GOT3 (cell line): ENCODE data around the gene MZT2B.
"Not testable (repeated sequence)": the region's sequence is repeated elsewhere in the genome, so short reads cannot be mapped to it uniquely, and the experiment has no call there.

Source experiments
- DNase-seq: peaks from one replicate; lab custom pipeline; 2025; ENCODE audit warnings: mixed read lengths; lab: John Stamatoyannopoulos, UW

Gene MZT2B

DNA sequence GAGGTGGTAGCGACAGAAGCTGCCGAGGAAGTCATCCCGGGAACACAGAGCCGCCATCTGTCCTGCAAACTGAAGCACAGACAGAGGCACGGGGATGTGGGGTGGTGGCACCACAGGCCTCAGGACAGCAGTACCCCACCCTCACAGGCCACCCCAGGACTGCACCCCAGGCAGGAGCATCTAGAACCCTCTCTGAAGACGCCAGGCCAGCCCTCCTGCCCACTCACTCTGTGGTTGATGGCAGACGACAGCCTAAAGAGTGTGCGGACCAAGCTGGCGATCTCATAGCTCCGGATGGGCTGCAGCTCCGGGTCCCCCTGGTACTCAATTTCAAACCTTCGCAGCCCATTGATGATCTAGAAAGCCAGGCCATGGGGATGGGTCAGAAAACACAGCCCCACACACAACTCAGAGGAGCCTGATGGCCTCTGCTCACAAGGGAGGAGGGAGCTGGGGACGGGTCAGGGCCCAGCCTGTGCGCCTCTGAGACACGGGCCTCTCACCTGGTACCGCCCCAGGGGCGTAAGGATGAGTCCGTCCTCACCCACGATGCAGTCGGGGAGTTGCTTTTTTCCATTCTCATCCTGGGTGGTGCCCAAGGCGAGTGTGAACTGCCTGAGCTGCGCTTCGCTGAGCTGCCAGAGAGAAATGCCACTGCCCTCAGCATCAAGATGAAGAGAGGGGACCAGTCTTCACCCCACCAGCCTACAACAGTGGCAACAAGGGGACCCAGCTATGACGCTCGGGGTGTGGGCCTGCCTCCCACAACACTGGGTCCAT lies 29.1 kb upstream of the MZT2B start:
- no peak for DNase-seq

DNA sequence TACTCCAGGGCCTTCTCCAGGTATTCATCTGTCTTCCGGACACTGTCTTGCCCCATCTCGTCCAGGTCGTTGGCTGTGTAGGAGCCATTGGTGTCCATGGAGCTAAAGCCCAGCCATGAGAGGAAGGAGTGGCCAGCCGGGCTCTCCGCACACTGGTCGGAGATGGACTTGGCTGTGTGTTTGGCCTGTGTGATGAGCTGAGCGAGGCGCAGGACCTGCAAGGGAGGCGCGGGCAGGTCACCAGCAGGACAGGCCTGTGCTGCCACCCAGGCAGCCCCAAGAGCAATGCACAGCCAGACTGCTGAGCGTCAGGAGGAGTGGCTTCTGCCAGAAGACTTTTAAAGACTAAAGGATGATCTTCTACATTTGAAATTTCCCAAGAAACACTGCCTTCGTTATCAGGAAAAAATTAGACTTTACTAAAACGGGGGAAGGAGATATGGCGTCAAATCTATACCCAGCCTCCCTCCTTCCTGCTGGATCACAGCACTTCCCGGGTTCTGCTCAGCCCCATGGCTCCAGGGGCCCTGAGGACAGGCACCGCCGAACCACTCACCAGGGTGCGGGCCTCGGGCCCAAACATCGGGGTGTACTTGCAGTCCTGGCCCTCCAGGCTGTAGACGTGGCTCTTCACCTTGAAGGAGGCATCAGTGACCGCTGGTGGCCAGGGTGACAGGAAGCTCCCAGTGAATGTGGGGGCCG lies 28.2 kb upstream of the MZT2B start:
- DNase-seq = not testable (repeated sequence)

DNA sequence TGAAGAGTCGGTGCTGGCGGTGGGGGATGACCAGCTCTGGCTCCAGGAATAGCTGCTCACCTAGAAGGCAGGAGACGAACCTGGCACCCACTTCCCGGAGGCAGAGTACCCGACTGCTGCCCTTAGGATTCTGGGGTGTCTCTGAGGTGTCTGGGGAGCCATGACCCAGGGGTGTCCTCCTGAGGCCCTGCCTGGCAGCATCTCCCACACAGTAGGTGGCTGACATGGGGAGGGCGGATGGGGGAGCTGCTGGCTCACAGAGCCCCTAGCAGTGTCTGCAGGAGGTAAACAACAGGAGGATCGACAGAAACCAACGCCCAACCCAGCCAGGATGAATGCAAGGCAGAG lies 27.7 kb upstream of the MZT2B start:
- not testable (repeated sequence) for DNase-seq

GRCh38 chr2:130154773-130155765 lies 27.0 kb upstream of the MZT2B start:
- DNase-seq = no peak

- DNase-seq = not testable (repeated sequence)
Measured at GRCh38 chr2:130155956-130156623, 26.0 kb upstream of the MZT2B start.

- DNase-seq = no peak
Measured at GRCh38 chr2:130156624-130157004, 25.4 kb upstream of the MZT2B start.

DNA sequence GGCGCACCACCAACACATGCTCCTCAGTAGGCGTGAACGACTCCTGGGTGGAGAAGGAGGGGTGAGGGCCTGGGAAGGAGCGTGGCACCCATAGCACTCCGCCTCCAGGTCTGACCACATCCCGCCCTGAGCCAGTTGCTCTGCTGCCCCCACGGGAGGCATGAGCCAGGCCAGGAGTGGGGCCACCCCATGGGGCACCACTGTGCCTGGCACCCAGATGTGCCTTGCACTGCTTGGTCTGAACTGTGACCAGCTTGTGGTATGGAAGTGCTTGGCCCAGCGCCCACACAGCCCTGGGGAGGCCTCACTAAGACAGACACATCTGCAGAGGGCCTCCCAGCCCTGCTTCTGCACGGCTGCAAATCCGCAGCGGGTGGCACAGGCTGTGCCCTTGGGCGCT lies 24.7 kb upstream of the MZT2B start:
- not testable (repeated sequence) for DNase-seq

DNA sequence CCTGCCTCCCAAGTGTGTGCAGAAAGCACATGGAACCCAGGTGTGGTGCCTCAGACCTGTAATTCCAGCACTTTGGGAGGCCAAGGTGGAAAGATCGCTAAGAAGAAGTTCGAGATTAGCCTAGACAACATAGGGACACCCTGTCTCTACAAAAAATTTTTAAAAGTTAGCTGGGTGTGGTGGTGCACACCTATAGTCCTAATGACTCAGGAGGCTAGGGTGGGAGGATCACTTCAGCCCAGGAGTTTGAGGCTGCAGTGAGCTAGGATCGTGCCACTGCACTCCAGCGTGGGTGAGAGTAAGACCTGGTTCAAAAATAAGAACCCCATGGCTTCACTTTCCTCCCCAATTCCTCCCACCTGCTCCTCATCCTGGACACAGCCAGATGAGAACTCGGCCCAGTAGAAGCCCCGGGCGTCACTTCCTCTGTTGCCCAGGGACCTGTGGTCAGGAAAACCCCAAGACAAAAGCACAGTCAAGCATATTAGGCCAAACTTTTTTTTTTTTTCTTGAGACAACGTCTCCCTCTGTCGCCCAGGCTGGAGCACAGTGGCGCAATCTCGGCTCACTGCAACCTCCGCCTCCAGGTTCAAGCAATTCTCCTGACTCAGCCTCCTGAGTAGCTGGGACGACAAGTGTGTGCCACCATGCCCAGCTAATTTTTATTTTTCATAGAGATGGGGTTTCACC lies 24.1 kb upstream of the MZT2B start:
- DNase-seq = not testable (repeated sequence)

DNA sequence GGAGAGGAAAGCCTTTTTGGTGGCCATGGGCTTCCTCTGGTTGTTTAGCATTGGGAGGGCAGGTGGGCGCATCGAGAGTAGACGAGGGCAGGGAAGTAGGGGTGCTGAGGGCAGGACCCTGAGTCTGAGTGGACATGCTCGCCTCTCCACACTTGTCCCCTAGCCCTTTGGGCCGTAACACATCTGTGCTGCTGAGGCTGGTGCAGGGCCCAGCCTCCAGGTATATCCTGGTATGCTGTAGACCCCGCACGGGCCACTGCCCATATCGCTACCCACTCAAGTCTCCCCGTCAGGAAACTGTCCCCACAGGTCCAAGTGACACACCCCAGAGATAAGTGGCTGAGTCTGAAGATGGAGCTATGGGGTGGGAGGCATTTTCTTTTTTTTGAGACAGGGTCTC lies 23.4 kb upstream of the MZT2B start:
- DNase-seq = no peak

DNA sequence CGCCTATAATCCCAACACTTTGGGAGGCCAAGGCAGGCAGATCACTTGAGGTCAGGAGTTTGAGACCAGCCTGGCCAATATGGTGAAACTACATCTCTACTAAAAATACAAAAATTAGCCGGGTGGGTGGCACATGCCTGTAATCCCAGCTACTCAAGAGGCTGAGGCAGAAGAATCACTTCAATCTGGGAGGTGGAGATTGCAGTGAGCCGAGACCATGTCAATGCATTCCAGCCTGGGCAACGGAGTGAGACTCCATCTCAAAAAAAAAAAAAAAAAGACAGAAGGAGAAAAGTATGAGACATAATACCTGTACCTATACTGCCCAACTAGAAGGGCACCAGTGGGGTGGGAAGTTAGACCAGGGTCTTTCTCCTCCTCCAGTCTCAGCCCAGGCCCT lies 22.7 kb upstream of the MZT2B start:
- DNase-seq = not testable (repeated sequence)

DNA sequence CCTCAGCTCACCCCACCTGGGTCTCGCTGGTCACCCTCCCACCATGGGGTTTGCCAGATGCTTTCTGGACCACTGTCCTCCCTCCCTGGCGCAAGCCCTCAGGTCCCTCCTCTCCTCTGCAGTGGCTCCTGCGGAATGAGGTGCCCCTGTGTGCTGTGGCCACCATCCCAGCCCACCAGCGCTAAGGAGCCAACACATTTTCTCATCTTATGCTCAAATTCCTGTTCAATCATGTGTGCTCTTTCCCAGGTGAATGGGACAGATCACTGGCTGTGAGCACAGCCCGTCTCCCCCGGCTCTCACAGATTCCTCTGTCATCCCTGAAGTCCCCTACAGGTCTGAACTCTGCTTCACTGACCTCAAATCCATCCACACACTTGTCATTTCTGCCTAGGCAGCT lies 21.9 kb upstream of the MZT2B start:
- DNase-seq = no peak

- not testable (repeated sequence) for DNase-seq
Measured at GRCh38 chr2:130160838-130161705, 21.0 kb upstream of the MZT2B start.

GRCh38 chr2:130162486-130162885 lies 19.6 kb upstream of the MZT2B start:
- not testable (repeated sequence) for DNase-seq

DNA sequence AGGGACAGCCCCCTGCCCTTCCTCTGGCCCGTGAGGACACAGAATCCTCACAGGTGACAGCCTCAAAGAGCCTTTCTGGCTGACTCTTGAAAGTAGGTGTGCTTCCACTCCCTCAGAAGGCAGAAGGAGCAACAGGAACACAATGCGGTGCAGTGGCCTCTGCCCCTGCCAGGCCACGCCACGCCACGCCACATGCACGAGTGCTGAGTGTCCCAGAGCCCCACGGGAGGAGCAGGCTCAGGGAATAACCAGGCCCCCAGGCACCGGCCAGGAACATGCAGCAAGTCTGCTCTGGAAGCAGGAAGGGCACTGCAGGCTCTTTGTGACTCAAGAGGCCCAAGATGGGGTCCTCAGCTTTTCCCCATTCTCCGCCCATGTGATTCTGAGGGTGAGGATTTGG lies 19.1 kb upstream of the MZT2B start:
- DNase-seq = no peak

GRCh38 chr2:130165293-130166016 lies 16.6 kb upstream of the MZT2B start:
- DNase-seq = no peak

DNA sequence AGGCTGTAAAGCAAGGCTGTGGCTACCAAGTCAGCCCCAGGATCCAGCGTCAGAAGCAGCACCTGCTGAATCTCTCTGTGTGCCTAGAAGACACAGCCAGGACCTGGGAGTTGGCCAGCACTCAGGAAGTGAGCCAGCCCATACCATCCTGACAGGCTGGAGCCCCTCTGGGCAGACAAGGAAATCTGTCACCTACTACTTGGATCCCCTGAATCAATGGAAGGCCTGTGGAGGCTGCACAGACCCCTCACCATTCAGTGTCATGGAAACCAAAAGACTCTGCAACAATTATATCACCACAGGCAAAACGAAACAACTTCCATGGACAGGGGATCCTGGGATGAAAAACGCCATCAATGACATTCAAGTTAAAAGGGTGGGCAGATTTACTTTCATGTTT lies 15.5 kb upstream of the MZT2B start:
- DNase-seq = not testable (repeated sequence)

- DNase-seq = not testable (repeated sequence)
Measured at GRCh38 chr2:130169163-130169562, 12.9 kb upstream of the MZT2B start.

- no peak for DNase-seq
Measured at GRCh38 chr2:130169896-130170295, 12.2 kb upstream of the MZT2B start.

GRCh38 chr2:130174866-130175265 lies 7.2 kb upstream of the MZT2B start:
- not testable (repeated sequence) for DNase-seq
